ENCODE measurements around the gene EPC1. TPM values are rescaled to one million over a fixed set of nuclear protein-coding genes. Genes with fewer than 3 reads are reported as not detected.

The EPC1 gene
- total and polyA plus RNA-seq, 9 of the 15 experiments (the other 6 are each of a cell fraction or from before 2014, with no cell fraction given), result 7.0 to 43.6 (median 16.1) TPM

DNA sequence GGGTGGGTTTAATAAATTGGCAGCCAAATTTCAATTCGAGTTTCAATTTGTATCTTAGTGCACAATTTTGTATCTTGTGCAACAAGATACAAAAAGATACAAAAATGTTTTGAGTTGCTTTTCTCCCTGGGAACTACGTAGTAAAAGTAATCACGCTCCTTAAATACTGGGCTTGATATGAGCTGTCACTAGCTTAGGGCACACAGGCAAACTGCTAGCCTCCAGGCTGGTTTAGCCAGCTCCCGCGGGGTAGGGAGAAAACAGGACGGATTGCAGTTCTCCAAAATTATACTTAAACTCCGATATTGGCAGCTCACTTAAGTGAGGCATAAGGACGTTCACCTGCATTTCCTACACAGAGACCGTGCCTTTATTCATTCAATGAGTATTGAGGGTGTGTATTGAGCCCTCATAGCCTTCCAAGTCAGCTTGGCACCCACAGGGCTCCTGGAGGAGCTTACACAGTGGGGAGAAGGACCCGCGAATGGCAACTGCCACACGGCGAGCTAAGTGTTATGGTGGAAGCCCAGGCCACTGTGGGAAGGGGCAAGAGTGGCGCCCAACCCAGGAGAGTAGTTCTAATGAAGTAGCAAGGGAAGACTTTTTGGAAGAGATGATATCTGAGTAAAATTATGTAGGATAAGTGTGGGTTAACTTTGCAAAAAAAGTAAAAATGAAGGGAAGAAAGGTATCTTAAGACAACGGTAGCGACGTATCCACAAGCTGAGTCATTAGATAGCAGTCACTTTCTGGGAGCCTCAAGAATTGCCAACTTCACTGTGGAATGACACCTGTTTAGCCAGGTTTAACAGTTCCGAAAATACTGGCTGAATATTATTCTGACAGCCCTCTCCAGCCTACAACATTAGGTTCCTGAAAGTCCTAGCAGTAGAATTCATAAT lies 1.6 kb upstream of the EPC1 start (continued):
- TF ChIP-seq CBX3 (IDR thresholded peaks at IDR 0.05; ENCODE audit: borderline replicate concordance in 1 of 2, low read length in 2 of 2) (no peak), RBM17 (IDR thresholded peaks at IDR 0.05; ENCODE audit: borderline replicate concordance, low read depth, low read length) (no peak), ZNF589 (CRISPR knock-in tag; IDR thresholded peaks at IDR 0.05; ENCODE audit: low read depth) (no peak), ZNF253 (CRISPR knock-in tag; conservative IDR thresholded peaks at IDR 0.05) (no peak), CBX1 (IDR thresholded peaks at IDR 0.05; ENCODE audit: low read depth) (no peak), MAFF (IDR thresholded peaks at IDR 0.05; ENCODE audit: low read length) (no peak), TEAD1 (CRISPR knock-in tag; IDR thresholded peaks at IDR 0.05) (no peak), KDM5B (IDR thresholded peaks at IDR 0.05; ENCODE audit: insufficient replicate concordance, low read depth, low read length) (no peak), RCOR1 (IDR thresholded peaks at IDR 0.05; ENCODE audit: borderline replicate concordance in 1 of 2, low read depth in 2 of 2, low read length in 2 of 2) (no peak), XRCC5 (IDR thresholded peaks at IDR 0.05; ENCODE audit: low read depth, low read length) (no peak), ZNF212 (CRISPR knock-in tag; IDR thresholded peaks at IDR 0.05) (no peak), RBBP5 (IDR thresholded peaks at IDR 0.05; ENCODE audit: borderline replicate concordance, insufficient read depth, low read length, poor library complexity, severe bottlenecking) (peak; percentile 43), ZFP1 (CRISPR knock-in tag; IDR thresholded peaks at IDR 0.05) (no peak), KLF6 (CRISPR knock-in tag; IDR thresholded peaks at IDR 0.05; ENCODE audit: borderline replicate concordance) (no peak), PHF8 (IDR thresholded peaks at IDR 0.05; ENCODE audit: borderline replicate concordance, low read length) (no peak; the same call in 1 of the 2 replicates), SP1 (CRISPR knock-in tag; IDR thresholded peaks at IDR 0.05) (no peak)
- TF ChIP-seq, protein P1, sequence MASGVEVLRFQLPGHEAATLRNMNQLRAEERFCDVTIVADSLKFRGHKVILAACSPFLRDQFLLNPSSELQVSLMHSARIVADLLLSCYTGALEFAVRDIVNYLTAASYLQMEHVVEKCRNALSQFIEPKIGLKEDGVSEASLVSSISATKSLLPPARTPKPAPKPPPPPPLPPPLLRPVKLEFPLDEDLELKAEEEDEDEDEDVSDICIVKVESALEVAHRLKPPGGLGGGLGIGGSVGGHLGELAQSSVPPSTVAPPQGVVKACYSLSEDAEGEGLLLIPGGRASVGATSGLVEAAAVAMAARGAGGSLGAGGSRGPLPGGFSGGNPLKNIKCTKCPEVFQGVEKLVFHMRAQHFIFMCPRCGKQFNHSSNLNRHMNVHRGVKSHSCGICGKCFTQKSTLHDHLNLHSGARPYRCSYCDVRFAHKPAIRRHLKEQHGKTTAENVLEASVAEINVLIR (CRISPR knock-in tag; IDR thresholded peaks at IDR 0.05), result no peak
- TF ChIP-seq, protein P2, sequence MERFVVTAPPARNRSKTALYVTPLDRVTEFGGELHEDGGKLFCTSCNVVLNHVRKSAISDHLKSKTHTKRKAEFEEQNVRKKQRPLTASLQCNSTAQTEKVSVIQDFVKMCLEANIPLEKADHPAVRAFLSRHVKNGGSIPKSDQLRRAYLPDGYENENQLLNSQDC (CRISPR knock-in tag; IDR thresholded peaks at IDR 0.05), result no peak
- TF ChIP-seq, protein P3, sequence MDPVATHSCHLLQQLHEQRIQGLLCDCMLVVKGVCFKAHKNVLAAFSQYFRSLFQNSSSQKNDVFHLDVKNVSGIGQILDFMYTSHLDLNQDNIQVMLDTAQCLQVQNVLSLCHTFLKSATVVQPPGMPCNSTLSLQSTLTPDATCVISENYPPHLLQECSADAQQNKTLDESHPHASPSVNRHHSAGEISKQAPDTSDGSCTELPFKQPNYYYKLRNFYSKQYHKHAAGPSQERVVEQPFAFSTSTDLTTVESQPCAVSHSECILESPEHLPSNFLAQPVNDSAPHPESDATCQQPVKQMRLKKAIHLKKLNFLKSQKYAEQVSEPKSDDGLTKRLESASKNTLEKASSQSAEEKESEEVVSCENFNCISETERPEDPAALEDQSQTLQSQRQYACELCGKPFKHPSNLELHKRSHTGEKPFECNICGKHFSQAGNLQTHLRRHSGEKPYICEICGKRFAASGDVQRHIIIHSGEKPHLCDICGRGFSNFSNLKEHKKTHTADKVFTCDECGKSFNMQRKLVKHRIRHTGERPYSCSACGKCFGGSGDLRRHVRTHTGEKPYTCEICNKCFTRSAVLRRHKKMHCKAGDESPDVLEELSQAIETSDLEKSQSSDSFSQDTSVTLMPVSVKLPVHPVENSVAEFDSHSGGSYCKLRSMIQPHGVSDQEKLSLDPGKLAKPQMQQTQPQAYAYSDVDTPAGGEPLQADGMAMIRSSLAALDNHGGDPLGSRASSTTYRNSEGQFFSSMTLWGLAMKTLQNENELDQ (CRISPR knock-in tag; IDR thresholded peaks at IDR 0.05; ENCODE audit: borderline replicate concordance), result no peak

Measured in K562 (cell line).